ENCODE data around the gene TEK.

TEK gene

DNA sequence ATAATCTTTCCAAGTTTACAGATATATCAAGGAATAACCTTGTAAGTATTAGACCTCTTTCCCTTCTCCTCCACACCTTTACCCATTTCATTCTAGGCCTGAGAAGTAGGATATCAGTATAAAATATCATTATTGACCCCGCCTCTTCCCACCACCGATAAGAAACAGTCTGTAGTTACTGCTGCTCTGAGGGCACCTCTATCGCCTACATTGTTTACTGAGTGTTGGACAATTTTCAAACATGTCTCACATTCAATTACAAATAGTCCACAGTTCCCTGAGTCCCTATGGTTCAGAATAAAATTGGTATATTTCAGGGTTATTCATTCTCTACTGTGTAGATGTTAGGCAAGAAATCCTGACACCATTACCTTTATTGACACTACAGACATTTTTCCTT, 73.4 kb downstream of the TEK start:
- TF ChIP-seq CTCF (conservative IDR thresholded peaks at IDR 0.05; ENCODE audit: low read length) (no peak), EZH2phosphoT487 (IDR thresholded peaks at IDR 0.05; ENCODE audit: borderline replicate concordance) (no peak)
- H3K9me3 ChIP-seq (ENCODE audit: insufficient read depth, low read depth, low read length) = no peaks in the 10 kb centered on the region
- H4K20me1 ChIP-seq (ENCODE audit: insufficient read depth, low read length, poor library complexity, severe bottlenecking) = no peaks in the 10 kb centered on the region
- no peaks in the 10 kb centered on the region for H3K79me2 ChIP-seq (ENCODE audit: insufficient read depth, low read length)
- no peak overlapping the region for H3K9ac ChIP-seq (ENCODE audit: low read depth, low read length, poor library complexity, severe bottlenecking)
- no peak overlapping the region for H3K4me2 ChIP-seq (ENCODE audit: low read depth, low read length, poor library complexity, severe bottlenecking)
- no peak overlapping the region for H2AFZ ChIP-seq (ENCODE audit: low read length)
- H3K36me3 ChIP-seq (ENCODE audit: insufficient read depth, low read length) = no peaks in the 10 kb centered on the region
- no peaks in the 10 kb centered on the region; the same call in 1 of the 2 replicates for H3K9me2 ChIP-seq (replicated peaks; ENCODE audit: low read depth, low read length)
- H3F3A ChIP-seq (ENCODE audit: low read depth) = no peaks in the 10 kb centered on the region
- no peaks in the 10 kb centered on the region for H3K4me1 ChIP-seq (ENCODE audit: insufficient read depth, low read length, poor library complexity, severe bottlenecking)
- H3K27me3 ChIP-seq (ENCODE audit: insufficient read depth, low read length, poor library complexity, severe bottlenecking) = no peaks in the 10 kb centered on the region
- H3K4me3 ChIP-seq (ENCODE audit: low read length, poor library complexity, severe bottlenecking) = no peak overlapping the region

GRCh38 chr9:27183131-27183530, 74.1 kb downstream of the TEK start:
- no peak overlapping the region for H3K4me3 ChIP-seq (ENCODE audit: low read length, poor library complexity, severe bottlenecking)
- no peaks in the 10 kb centered on the region for H3K9me3 ChIP-seq (ENCODE audit: insufficient read depth, low read depth, low read length)
- no peaks in the 10 kb centered on the region; the same call in 1 of the 2 replicates for H3K9me2 ChIP-seq (replicated peaks; ENCODE audit: low read depth, low read length)
- no peak overlapping the region for H2AFZ ChIP-seq (ENCODE audit: low read length)
- no peaks in the 10 kb centered on the region for H3F3A ChIP-seq (ENCODE audit: low read depth)
- H4K20me1 ChIP-seq (ENCODE audit: insufficient read depth, low read length, poor library complexity, severe bottlenecking) = no peaks in the 10 kb centered on the region
- H3K4me1 ChIP-seq (ENCODE audit: insufficient read depth, low read length, poor library complexity, severe bottlenecking) = no peaks in the 10 kb centered on the region
- H3K27me3 ChIP-seq (ENCODE audit: insufficient read depth, low read length, poor library complexity, severe bottlenecking) = no peaks in the 10 kb centered on the region
- no peak overlapping the region for H3K4me2 ChIP-seq (ENCODE audit: low read depth, low read length, poor library complexity, severe bottlenecking)
- no peaks in the 10 kb centered on the region for H3K79me2 ChIP-seq (ENCODE audit: insufficient read depth, low read length)
- H3K36me3 ChIP-seq (ENCODE audit: insufficient read depth, low read length) = no peaks in the 10 kb centered on the region
- TF ChIP-seq CTCF (conservative IDR thresholded peaks at IDR 0.05; ENCODE audit: low read length) (no peak), EZH2phosphoT487 (IDR thresholded peaks at IDR 0.05; ENCODE audit: borderline replicate concordance) (no peak)
- no peak overlapping the region for H3K9ac ChIP-seq (ENCODE audit: low read depth, low read length, poor library complexity, severe bottlenecking)

DNA sequence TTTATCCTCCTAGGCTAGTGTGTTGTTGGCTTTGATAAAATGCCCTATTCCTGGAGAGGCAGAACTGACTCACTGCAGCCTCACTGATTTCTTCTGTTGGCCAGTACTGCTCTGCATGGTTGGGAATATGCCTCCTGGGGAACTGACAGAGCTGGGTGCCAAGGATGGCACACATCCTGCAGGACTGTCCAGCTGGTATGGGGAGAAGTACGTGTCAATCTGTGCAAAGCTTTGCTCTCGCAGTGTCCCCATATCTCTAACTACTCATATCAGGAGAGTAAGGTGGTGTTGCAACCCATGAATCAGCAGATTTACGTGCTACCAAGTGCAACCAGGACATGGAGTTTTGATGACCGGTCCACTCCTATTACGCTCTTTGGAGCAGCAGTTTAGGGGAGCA, 74.7 kb downstream of the TEK start:
- Histone ChIP-seq H3K36me3 (ENCODE audit: insufficient read depth, low read length) (no peaks in the 10 kb centered on the region), H3F3A (ENCODE audit: low read depth) (no peaks in the 10 kb centered on the region), H4K20me1 (ENCODE audit: insufficient read depth, low read length, poor library complexity, severe bottlenecking) (no peaks in the 10 kb centered on the region), H3K4me2 (ENCODE audit: low read depth, low read length, poor library complexity, severe bottlenecking) (no peak overlapping the region), H3K79me2 (ENCODE audit: insufficient read depth, low read length) (no peaks in the 10 kb centered on the region), H3K4me1 (ENCODE audit: insufficient read depth, low read length, poor library complexity, severe bottlenecking) (no peaks in the 10 kb centered on the region), H3K4me3 (ENCODE audit: low read length, poor library complexity, severe bottlenecking) (no peak overlapping the region), H3K9me3 (ENCODE audit: insufficient read depth, low read depth, low read length) (no peaks in the 10 kb centered on the region), H3K9me2 (replicated peaks; ENCODE audit: low read depth, low read length) (no peaks in the 10 kb centered on the region; the same call in 1 of the 2 replicates), H2AFZ (ENCODE audit: low read length) (no peak overlapping the region), H3K27me3 (ENCODE audit: insufficient read depth, low read length, poor library complexity, severe bottlenecking) (no peaks in the 10 kb centered on the region), H3K9ac (ENCODE audit: low read depth, low read length, poor library complexity, severe bottlenecking) (no peak overlapping the region)
- no peak for TF ChIP-seq CTCF (conservative IDR thresholded peaks at IDR 0.05; ENCODE audit: low read length)
- no peak for TF ChIP-seq EZH2phosphoT487 (IDR thresholded peaks at IDR 0.05; ENCODE audit: borderline replicate concordance)

Measured in Loucy (cell line).